Left renal pelvis (tissue), 4 donors: Measurements from ENCODE around the gene MRPS5. TPM values are rescaled to one million over a fixed set of nuclear protein-coding genes. Genes with fewer than 3 reads are reported as not detected.

ENCODE experiments used
- DNase-seq, 4 donors: peaks; one replicate each; pipeline ENCODE4 v3.0.0-alpha.2; 2013; ENCODE audit warnings: low read depth in 4 of 4, low spot score in 3 of 4
- polyA plus RNA-seq, 4 donors: library from polyadenylated mRNA; unstranded; fragments of 120-200 nt; gene quantifications; one replicate each; pipeline ENCODE4 v1.2.1, GENCODE V29; 2013; ENCODE audit not compliant: insufficient read length in 4 of 4

The MRPS5 gene
- polyA plus RNA-seq, 4 donors = 46.3 to 91.0 (median 66.9) TPM

GRCh38 chr2:95061601-95062183 is 59.9 kb downstream of the MRPS5 start:
- DNase-seq = no peak

DNA sequence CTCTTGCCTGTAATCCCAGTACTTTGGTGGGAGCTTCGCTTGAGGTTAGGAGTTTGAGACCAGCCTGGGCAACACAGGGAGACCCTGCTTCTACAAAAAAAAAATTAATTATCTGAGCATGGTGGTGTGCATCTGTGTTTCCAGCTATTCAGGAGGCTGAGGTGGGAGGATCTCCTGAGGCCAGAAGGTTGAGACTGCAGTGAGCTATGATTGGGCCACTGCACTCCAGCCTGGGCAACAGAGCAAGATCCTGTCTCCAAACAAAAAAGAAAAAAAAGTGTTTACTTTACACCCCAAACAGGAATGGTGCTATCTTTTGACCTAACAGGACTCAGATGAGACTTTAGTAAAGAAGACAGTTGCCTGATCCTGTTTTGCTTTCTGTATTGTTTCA is 60.5 kb downstream of the MRPS5 start:
- DNase-seq = no peak

- DNase-seq = no peak
Observed at GRCh38 chr2:95060446-95061118, 61.0 kb downstream of the MRPS5 start.

DNA sequence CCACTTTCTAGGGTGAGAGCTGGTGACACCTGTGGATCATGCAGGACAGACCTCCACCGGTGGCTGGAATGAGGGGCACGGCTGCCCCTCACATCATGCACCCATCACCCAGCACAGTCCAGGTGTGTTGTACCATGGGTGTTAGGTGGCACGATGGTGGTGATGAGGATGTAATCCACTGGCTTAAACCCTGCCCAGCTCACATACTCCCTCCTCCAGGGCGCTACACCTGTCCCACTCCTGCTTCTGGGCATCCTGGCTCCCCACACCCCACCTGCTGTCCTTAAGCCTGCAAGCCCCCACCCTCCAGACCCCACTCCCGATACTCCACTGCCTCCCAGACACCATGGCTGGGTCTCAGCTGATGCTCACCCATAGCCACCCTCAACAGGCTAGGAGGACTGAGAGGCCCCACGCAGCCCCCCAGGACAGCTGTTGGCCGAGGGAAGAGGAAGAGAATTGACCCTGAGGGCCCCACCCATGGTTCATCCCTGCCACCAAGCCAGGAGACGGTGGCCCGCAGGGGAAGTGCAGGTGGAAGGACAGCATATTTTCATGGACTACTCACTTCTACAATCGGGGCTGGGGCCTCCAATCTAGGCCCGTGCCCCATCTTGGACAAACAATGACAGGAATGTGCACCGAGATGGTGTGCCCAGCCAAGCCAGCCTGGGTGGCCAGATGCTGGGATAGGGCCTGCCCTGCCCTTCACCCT is 61.8 kb downstream of the MRPS5 start:
- no peak for DNase-seq

DNA sequence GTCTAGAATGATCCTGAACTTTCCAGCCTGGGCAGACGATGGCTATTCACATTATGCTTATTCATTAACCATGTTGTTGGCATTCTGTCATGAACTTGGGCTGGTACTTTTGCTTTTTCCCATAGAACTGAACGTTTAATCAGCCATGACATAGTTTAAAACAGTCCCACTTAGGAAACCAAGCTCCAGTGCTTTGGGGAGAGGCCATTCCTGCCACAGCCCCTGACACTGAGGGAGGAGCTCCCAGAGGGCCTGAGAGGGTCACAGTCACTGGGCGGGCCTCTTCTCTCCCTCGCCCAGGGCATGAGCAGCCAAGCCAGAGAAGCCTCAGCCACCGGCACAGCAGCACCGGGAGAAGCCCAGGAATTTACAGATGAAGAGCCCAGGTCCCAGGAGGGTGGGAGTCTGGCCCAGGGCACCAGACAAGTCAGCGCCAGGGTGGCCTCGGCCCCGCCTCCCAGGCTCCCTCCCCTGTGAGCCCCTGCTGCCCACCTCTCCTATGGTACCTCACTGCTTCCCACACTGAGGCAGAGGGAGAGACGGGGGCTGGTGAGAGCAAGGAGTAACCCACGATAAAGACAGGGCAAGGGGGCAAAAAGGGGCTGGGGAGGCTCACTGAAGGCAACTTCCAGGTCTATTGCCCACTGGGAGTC is 62.5 kb downstream of the MRPS5 start:
- DNase-seq = peak; percentile 35 to 60 (median 54)

- no peak for DNase-seq
Observed at GRCh38 chr2:95058466-95058988, 63.1 kb downstream of the MRPS5 start.

- DNase-seq = no peak
Observed at GRCh38 chr2:95057535-95058370, 63.9 kb downstream of the MRPS5 start.

DNA sequence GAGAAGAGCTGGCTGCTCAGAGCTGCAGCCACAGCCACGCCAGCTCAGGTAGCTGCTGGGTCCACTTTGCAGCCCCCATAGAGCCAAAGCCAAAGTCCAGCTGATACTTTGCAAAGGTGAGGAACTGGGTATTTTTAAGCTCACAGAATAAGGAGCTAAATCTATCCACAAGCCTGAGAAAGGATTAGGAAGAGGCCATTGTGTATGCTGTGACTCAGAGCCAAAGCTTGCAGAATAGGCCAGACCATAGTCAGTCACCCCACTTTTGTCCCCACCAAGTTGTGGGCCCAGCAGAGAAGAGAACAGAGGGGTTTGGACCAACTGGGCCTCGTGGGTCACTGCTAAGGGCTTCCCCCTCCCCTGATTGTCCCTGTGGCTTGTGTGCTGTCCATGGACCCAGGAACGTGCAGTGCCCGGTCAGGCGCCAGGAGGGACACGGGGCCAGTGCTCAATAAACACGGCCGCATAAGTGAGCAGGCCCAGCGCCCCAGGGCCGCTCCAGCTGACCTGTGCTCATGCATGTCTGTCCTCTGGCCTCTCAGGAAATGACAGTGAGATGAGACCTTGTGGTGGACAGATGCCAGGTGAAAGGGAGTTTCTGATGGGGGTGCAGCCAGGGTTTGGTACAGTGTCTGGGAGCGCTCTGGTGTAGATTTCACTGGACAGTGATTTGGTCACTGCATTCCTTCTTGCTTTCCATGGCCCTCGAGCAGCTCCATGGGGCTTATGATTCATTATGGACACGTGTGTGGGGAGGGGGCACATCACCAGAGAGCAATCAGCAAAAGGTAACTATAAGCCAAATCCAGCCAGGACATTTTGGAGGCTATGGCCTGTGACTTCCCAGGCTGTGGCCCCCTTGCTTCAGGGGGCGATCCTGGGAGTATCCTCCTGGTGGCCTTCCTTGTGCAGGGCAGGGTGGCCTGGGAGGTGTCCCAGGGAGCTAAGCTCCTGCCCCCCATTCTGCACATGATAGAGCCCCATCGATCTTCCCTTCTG is 64.8 kb downstream of the MRPS5 start:
- no peak for DNase-seq

- no peak for DNase-seq
Observed at GRCh38 chr2:95056044-95056443, 65.6 kb downstream of the MRPS5 start.

DNA sequence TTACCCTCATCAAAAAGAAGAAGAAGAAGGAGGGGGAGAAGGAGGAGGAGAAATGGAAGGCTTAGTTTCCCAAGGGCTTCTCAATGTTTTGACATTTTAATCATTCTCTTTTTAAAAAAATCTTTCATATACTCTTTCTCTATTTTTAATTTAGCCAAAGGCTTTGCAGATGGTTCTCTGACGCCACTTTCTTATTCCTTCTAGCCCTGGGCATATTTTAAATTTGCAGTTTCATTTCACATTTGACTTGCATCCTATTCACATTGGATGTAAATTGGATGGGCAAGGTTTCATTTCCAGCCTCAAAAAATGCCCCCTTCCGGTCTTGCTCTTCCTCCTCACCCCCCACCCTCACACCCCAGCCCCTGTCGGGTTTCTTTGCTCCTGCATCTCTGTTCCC is 66.3 kb downstream of the MRPS5 start:
- DNase-seq = no peak

- no peak for DNase-seq
Observed at GRCh38 chr2:95054016-95054415, 67.6 kb downstream of the MRPS5 start.

DNA sequence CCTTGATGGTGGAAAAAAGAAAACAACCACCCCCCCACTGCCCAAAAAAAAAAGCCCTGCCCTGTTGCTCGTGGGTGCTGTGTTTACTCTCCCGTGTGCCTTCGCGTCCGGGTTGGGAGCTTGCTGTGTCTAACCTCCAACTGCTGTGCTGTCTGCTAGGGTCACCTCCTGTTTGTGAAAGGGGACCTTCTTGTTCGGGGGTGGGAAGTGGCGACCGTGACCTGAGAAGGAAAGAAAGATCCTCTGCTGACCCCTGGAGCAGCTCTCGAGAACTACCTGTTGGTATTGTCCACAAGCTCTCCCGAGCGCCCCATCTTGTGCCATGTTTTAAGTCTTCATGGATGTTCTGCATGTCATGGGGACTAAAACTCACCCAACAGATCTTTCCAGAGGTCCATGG is 68.1 kb downstream of the MRPS5 start:
- DNase-seq = no peak

DNA sequence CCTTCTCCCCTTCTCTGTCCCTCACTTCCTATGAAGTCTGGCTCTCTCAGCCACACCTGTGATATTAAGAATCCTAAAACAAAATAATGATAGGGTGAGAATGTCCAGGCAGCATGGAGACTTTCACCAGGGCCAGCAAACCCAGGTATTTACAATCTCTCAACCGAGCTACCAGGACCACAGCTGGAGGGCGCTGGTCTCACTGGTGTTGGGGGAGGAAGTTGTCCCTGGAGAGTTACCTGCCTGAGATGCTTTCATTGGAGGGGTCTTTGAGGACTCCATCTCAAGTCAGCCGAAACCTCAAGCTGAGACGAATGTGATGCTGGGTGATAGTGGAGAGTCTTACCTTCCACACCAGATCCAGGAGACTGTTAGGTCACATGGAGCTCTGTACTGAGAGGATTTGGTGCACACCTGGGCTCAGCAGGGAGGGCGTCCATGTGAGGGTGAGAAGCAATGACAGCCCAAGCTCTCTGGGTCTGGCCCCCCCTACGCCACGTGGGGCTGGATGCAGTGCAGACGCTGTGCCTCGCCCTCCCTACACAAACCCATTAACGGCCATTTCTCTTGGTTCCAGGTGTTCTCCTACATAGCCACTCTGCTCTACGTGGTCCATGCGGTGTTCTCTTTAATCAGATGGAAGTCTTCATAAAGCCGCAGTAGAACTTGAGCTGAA is 68.7 kb downstream of the MRPS5 start:
- no peak for DNase-seq

- peak in 1 of 4 donors; percentile 39 for DNase-seq
Observed at GRCh38 chr2:95052307-95052706, 69.3 kb downstream of the MRPS5 start.

DNA sequence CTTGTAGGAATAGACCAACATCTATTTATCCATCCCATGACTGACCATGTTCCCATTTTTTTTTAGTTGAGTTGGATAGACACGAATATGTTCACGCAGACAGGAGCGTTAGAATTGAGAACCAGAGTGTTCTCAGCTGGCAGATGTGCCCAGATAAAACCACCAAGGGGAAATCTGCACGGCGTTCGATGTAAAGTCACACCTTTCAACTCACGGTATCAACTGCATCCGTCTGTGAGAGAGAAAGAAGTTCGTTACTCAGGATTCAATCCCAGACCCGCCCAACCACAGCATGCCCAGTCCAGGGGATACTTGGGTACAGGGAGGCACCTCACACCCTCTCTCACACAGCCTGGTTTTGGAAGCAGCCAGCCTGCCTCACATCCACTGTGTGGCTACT is 70.0 kb downstream of the MRPS5 start:
- DNase-seq = no peak

GRCh38 chr2:95050385-95051300 is 71.0 kb downstream of the MRPS5 start:
- no peak for DNase-seq

DNA sequence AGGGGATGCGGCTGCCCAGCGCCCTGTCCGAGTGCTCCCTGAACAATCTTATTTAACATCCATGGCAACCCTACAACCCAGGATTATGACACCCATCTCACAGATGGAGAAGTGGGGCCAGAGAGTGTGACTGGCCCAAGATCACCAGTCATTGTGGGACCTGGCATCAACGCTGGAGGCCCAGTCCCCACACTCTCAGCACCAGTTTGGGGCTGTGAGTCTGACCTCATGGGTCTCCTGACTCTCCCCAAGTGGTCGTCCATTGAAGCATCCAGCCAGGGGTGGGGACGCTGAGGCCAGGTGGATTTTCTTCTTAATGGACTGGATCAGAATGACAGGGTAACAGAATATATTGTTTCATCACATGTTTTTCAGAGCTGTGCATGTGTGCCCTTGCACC is 71.6 kb downstream of the MRPS5 start:
- no peak for DNase-seq

DNA sequence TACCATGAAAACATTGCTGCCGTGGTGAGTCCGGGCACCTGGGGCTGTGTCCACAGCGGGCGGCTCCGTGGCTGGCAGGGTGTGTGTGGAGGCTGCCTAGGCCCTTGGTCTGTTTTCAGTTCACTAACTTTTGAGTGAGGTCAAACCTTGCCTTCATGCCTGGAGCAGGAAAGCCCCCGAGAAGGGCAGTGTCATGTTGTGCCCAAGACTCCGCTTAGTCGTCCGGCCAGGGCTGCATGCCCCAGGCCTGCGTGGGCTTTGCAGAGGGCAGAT is 72.0 kb downstream of the MRPS5 start:
- no peak for DNase-seq
